Adrenal gland (tissue), 12 donors: ENCODE results near the gene DCLRE1A. TPM values are rescaled to one million over a fixed set of nuclear protein-coding genes. Genes with fewer than 3 reads are reported as not detected.

ENCODE experiments used
- DNase-seq, 7 donors: peaks; one replicate each; pipeline ENCODE4 v3.0.0-alpha.2; 2019 to 2020
- H3K27ac ChIP-seq, 5 donors: fragments of 200-600 bp; sonication (generic) in 4 of 5; 1 replicate in 3 of 5; 2 replicates in 2 of 5; pipeline versions ENCODE4 v1.5.1 to v1.8.0; 2016 to 2020; ENCODE audit warnings: mild to moderate bottlenecking in 1 of 5
- H3K27me3 ChIP-seq: fragments of 200-600 bp; 2 replicates; pipeline ENCODE4 v1.8.0; 2021
- H3K36me3 ChIP-seq, 2 donors: fragments of 200-600 bp; replicated peaks in 1 of 2; 1 replicate in 1 of 2; 2 replicates in 1 of 2; pipeline versions ENCODE4 v1.5.1 to v1.8.0; 2018 to 2022
- H3K4me1 ChIP-seq, 2 donors: fragments of 200-600 bp; replicated peaks in 1 of 2; 1 replicate in 1 of 2; 2 replicates in 1 of 2; pipeline versions ENCODE4 v1.5.1 to v1.8.0; 2018 to 2021
- H3K4me3 ChIP-seq, 4 donors: fragments of 200-600 bp; sonication (generic) in 3 of 4; one replicate each; pipeline ENCODE4 v1.5.1; 2016 to 2018
- H3K9me3 ChIP-seq, 3 donors: fragments of 200-600 bp; sonication (generic) in 1 of 3; replicated peaks in 1 of 3; 1 replicate in 2 of 3; 2 replicates in 1 of 3; pipeline versions ENCODE4 v1.5.1 to v1.8.0; 2016 to 2021
- POLR2A ChIP-seq, 2 donors: fragments of 450-650 bp; IDR thresholded peaks; one replicate each; pipeline ENCODE4 v1.6.1; 2017; ENCODE audit warnings: antibody characterized with exemption in 2 of 2, mild to moderate bottlenecking in 2 of 2, moderate library complexity in 1 of 2
- WGBS, 4 donors: extraction: QIAGEN DNeasy Blood & Tissue Kit in 2 of 4; methylation state at CpG; one replicate each; pipeline versions ENCODE4 v1.1.5 to v1.1.7; 2013 to 2017; 5-methylcytosine and 5-hydroxymethylcytosine counted together
- intact Hi-C, 2 donors: fragments of 100-400 bp; cut with DNase I; formaldehyde crosslinking; loops; one replicate each; pipeline versions ENCODE4 v1.14.1 to v1.15.0; 2022 to 2023
- polyA plus RNA-seq, 3 donors: library from polyadenylated mRNA; stranded (reverse); fragments of 200-250 nt in 2 of 3; fragments of 350-450 nt in 1 of 3; fragmentation: Illumina TruSeq in 1 of 3; extraction: RNeasy Lipid Tissue Mini Kit (QIAGEN cat#74804) in 1 of 3; gene quantifications; one replicate each; pipeline ENCODE4 v1.2.3, GENCODE V29; 2013 to 2014
- total RNA-seq, 9 donors: library from RNA; depleted of rRNA in 4 of 9; stranded (reverse); fragments of >200 nt in 4 of 9; fragments of 120-200 nt in 1 of 9; fragmentation: NEBNext Ultra II Directional in 1 of 9; extraction: Animal tissue kit (Norgen Biotek cat#: 25700) in 1 of 9; gene quantifications; one replicate each; pipeline versions ENCODE4 v1.1.0 to v1.2.4, GENCODE V29; 2013 to 2023
- TF ChIP-seq, protein P1 (sequence below), 6 experiments: fragments of 450-650 bp in 4 of 6; fragments of 200-600 bp in 2 of 6; sonication (generic) in 1 of 6; IDR thresholded peaks; 1 replicate in 5 of 6; 2 replicates in 1 of 6; pipeline versions ENCODE4 v1.5.1 to v1.8.0; 2016 to 2021; ENCODE audit warnings: antibody characterized with exemption in 6 of 6, mild to moderate bottlenecking in 2 of 6, moderate library complexity in 1 of 6
- donor health status: healthy with polysubstance abuse.
- donor health status: Bipolar disorder and iron deficiency.
- donor health status: DM: yes; HTN: yes; CAD: no.
- donor health status: DM: no; HTN: no; CAD: no.
- donor health status: DM: no; HTN: no; CAD: no.
- donor health status: DM: yes; HTN: yes; CAD: no.

The DCLRE1A gene
- total and polyA plus RNA-seq, 12 donors, result 3.5 to 13.2 (median 6.1) TPM

- Histone ChIP-seq H3K27ac (no peak overlapping the region), H3K4me3 (no peak overlapping the region), H3K4me1 (no peaks in the 10 kb centered on the region), H3K36me3 (no peaks in the 10 kb centered on the region), H3K27me3 (no peaks in the 10 kb centered on the region), H3K9me3 (peaks cover 0 to 6% (median 0%) of the 10 kb centered on the region in 3 donors)
- TF ChIP-seq POLR2A (IDR thresholded peaks at IDR 0.05), result no peak
- TF ChIP-seq, protein P1, sequence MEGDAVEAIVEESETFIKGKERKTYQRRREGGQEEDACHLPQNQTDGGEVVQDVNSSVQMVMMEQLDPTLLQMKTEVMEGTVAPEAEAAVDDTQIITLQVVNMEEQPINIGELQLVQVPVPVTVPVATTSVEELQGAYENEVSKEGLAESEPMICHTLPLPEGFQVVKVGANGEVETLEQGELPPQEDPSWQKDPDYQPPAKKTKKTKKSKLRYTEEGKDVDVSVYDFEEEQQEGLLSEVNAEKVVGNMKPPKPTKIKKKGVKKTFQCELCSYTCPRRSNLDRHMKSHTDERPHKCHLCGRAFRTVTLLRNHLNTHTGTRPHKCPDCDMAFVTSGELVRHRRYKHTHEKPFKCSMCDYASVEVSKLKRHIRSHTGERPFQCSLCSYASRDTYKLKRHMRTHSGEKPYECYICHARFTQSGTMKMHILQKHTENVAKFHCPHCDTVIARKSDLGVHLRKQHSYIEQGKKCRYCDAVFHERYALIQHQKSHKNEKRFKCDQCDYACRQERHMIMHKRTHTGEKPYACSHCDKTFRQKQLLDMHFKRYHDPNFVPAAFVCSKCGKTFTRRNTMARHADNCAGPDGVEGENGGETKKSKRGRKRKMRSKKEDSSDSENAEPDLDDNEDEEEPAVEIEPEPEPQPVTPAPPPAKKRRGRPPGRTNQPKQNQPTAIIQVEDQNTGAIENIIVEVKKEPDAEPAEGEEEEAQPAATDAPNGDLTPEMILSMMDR (IDR thresholded peaks at IDR 0.05), result no peak
- intact Hi-C loops, result no loop called here
- WGBS, 4 donors, result 82 to 93% (median 86%) methylated on average over 2 of the region's 2 CpGs
- DNase-seq, result no peak
Observed at GRCh38 chr10:113889911-113890310, 36.0 kb upstream of the DCLRE1A start.

DNA sequence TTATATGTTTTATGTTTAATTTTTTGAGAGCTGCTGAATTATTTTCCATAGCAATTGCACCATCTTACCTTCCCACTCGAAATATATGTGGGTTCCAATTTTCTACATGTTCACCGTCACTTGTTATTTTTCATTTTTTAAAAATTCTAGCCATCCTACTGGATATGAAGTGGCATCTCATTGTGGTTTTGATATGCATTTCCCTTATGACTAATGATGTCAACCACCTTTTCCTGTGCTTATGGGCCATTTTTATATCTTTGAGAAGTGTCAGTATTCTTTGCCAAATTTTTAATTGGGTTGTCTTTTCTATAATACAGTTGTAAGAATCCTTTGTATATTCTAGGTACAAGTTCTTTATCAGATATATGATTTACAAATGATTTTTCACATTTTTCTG lies 28.4 kb upstream of the DCLRE1A start:
- WGBS, 4 donors, result 93 to 98% (median 97%) methylated on average over 2 of the region's 2 CpGs
- no peak for TF ChIP-seq POLR2A (IDR thresholded peaks at IDR 0.05)
- TF ChIP-seq, protein P1 (IDR thresholded peaks at IDR 0.05), result no peak
- Histone ChIP-seq H3K27ac (no peak overlapping the region), H3K9me3 (no peaks in the 10 kb centered on the region), H3K4me3 (no peak overlapping the region), H3K36me3 (no peaks in the 10 kb centered on the region), H3K27me3 (no peaks in the 10 kb centered on the region), H3K4me1 (no peaks in the 10 kb centered on the region)
- DNase-seq, result no peak
- intact Hi-C loops, result no loop called here

DNA sequence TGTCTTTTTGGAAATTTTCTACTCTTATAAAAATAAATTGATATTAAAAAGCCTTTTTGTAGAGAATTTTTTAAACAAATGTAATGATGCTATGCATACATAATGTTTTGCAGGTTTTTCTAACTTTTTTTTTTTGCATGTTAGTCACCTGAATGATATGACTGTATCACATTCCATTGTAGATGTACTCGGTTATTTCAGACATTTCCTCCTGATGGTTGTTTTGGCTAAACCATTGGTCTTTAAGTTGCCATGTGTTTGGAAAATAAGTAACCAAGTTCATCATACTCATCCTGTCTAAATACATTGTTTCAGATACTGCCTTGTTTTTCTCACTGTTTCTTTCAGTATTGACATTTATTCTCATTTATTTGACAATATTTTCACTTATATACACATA lies 26.4 kb upstream of the DCLRE1A start:
- H3K36me3 ChIP-seq, result peaks cover 0 to 4% of the 10 kb centered on the region in 2 donors
- WGBS, 4 donors, result 78 to 86% (median 79%) methylated on average over 1 of the region's 1 CpG
- intact Hi-C loops, result no loop called here
- no peaks in the 10 kb centered on the region for H3K9me3 ChIP-seq
- H3K27me3 ChIP-seq, result no peaks in the 10 kb centered on the region
- TF ChIP-seq, protein P1 (IDR thresholded peaks at IDR 0.05), result no peak
- no peak for TF ChIP-seq POLR2A (IDR thresholded peaks at IDR 0.05)
- H3K27ac ChIP-seq, result no peak overlapping the region
- no peaks in the 10 kb centered on the region for H3K4me1 ChIP-seq
- no peak overlapping the region for H3K4me3 ChIP-seq
- no peak for DNase-seq

GRCh38 chr10:113879691-113880090 lies 25.8 kb upstream of the DCLRE1A start:
- WGBS, 4 donors, result 65 to 86% (median 82%) methylated on average over 2 of the region's 2 CpGs
- Histone ChIP-seq H3K27me3 (no peaks in the 10 kb centered on the region), H3K4me3 (no peak overlapping the region), H3K36me3 (peaks cover 0 to 4% of the 10 kb centered on the region in 2 donors), H3K27ac (no peak overlapping the region), H3K4me1 (no peaks in the 10 kb centered on the region), H3K9me3 (no peaks in the 10 kb centered on the region)
- no peak for DNase-seq
- intact Hi-C loops, result no loop called here
- TF ChIP-seq, protein P1 (IDR thresholded peaks at IDR 0.05), result no peak
- no peak for TF ChIP-seq POLR2A (IDR thresholded peaks at IDR 0.05)
